NCI-H1048 (cell line): ENCODE results near the gene TMEM250.

Experiments
- DNase-seq: peaks from one replicate; lab custom pipeline; 2025; lab: John Stamatoyannopoulos, UW

TMEM250 gene

GRCh38 chr9:136132512-136133050, 13.9 kb upstream of the TMEM250 start:
- DNase-seq, result no peak

GRCh38 chr9:136131629-136132511, 13.2 kb upstream of the TMEM250 start:
- no peak for DNase-seq

- DNase-seq, result no peak
Observed at GRCh38 chr9:136129176-136129575, 10.5 kb upstream of the TMEM250 start.

- no peak for DNase-seq
Observed at GRCh38 chr9:136128436-136128835, 9.8 kb upstream of the TMEM250 start.

- DNase-seq, result no peak
Observed at GRCh38 chr9:136127313-136127712, 8.6 kb upstream of the TMEM250 start.

- no peak for DNase-seq
Observed at GRCh38 chr9:136124976-136125692, 6.5 kb upstream of the TMEM250 start.

DNA sequence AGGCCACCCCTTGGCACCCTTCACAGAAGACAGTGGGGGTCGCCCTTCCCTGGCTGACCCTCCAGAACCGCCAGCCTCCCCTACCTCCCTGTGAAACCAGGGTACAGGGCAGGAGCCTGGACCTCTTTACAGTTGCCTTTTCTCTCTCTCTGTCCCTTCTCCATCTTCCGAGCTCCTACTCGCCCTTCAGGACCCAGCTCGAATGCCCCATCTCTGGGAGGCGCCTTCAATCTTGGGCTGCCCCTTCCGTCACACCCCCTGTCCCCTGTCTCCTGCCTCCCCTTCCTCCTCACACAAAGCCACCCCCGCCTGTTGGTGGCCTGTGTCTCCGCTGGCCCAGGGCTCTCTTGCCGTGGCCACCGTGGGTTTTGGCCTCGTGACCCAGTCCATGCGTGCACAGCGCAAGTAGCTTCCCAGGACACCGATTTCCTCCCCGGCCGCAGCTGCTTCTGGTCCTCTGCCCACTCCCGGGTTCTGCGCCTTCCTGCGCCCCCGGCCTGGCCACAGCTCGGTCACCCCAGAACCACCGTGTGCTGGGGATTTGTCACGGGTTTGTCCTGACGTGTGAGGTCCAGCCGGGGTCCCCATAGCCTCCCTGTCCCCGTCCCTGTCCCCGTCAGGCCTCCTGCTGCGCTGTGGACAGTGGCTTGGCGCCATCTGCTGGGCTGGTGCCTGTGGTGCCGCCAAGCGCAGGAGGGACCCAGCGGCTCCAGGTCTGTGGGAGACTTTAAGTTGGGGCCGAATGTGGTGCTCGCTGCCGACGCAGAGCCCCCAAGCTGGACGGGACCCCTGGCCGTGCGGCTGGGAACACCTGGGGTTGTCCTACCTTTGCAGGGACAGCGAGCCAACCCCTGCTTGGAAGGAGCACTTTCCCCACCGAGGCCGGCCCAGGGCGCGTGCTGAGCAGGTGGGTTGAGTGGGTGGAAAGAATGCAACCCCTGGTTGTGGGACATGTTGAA, 4.0 kb upstream of the TMEM250 start:
- DNase-seq, result no peak

DNA sequence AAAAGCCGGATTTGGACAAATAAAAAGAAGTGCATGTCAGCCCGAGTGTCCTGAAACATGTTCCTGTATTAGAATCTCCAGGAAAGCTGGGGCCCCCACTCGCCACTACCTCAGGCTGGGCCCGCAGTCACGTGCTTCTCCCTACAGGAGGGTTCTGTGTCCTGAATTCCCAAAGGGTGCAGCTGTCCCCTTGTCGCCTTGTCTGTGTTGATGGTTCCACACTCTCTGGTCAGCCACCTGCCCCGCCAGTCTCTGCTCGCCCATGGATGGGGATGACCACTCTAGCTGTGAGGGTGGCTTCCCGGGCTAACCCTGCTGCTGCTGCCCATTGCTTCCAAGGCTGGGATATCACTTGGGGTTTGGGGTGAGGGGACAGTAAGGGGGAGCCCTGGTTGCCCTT, 3.1 kb upstream of the TMEM250 start:
- no peak for DNase-seq

- no peak for DNase-seq
Observed at GRCh38 chr9:136120438-136120844, 1.8 kb upstream of the TMEM250 start.

GRCh38 chr9:136119883-136120393, 1.3 kb upstream of the TMEM250 start:
- DNase-seq, result no peak

DNA sequence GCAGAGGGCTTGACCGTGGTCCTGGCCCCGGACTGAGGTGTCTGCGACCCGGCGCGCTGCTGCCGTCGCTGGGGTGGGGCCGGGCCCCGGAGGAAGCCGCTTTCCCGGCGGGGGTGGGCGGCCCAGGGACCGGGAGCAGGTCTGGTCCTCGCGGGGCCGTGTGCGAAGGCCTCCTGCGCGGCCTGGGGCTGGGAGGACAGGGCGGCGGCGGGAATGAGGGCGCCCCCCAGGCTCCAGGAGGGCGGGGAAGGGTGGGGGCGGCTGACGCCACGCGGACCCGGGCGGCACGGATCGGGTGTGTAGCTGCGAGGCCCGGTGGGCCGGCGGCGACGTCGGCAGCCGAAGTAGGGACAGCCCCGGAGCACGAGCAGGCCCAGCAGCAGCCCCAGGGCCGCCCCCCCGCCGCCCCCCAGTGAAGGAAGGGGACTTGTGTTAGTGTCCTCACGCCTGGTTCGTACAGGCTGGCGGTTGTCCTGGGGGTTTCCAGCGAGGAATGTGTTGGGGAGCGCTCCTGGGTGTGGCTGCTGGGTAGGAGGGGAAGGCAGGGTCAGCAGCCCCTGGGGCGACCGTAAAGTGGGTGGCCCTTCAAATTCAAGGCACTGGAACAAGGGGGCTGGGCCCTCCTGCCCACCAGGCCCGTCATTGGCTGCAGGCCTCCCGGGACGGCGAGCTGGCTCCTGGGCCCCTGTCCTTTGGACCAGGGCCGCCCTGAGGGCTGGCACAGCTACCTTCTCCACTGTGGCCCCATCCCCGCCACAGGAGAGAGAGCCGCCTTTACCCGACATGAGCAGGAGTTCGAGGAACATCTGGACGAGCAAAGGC, 597 bp upstream of the TMEM250 start:
- no peak for DNase-seq

- DNase-seq, result no peak
Observed at GRCh38 chr9:136117916-136118319, 757 bp downstream of the TMEM250 start.

GRCh38 chr9:136117291-136117915, 1.3 kb downstream of the TMEM250 start:
- no peak for DNase-seq

DNA sequence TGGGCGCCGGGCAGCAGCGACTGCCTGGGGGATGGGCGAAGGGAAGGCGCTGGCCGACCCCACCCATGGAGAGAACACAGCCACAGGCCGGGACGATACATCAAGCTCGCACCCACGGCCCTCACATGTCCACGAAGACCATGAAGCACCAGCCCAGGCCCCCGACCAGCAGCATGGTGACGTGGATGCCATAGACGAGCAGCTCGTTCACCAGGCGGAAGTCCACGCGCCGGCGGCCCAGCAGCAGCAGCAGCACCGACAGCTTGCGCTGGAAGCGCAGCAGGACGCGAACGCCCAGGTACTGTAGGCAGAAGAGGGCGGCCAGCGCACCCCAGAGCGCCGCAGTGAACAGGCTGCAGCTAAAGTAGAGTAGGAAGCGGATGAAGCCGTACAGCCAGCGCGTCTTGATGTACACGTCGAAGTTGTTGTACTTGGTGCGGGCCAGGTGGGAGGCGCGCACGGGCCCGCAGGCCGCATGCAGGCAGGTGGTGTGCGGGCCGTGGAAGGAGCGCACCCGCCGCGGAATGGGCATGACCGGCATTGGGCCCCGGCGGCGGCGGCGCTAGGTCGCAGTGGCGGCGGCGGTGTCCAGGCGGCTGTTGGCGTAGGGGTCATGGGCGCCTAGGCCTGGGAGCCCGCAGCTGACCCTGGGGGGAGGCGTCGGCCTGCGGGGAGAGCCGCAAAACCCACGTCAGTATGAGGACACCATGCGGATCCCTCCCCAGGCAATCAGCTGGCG, 2.1 kb downstream of the TMEM250 start:
- no peak for DNase-seq

DNA sequence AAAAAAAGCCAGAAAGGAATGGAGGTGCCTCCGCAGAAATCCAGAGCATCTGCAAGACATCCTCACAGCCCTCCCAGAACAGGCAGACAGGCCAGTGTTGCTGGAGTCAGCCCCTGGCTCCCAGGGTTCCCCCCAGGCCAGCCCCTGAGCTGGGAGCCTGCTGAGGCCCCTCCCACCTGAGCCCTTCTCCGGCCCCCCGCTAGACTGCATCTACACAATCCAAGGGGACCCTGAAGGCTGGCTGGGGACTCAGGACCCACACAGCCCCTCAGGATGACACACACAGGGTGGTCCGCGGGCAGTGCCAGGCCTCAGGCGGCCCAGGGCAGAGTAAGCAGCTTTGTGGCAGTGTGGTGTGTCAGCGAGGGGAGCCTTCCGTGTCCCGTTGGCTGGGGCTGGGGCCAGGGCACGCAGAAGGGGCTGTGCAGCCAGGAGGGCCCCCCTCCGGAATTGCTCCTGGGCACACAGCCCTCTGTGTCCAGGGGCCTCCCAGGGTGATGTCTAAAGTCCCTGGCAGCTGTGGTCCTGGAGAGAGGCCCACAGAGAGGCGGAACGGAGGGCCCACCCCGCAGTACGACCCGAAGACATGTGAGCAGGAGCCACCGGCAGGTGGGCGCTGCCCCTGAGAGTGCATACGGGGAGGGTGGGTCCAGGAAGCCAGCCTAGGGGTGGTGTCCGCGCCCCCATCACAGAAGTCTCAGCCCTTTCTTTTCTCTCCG, 2.9 kb downstream of the TMEM250 start:
- DNase-seq, result no peak

DNA sequence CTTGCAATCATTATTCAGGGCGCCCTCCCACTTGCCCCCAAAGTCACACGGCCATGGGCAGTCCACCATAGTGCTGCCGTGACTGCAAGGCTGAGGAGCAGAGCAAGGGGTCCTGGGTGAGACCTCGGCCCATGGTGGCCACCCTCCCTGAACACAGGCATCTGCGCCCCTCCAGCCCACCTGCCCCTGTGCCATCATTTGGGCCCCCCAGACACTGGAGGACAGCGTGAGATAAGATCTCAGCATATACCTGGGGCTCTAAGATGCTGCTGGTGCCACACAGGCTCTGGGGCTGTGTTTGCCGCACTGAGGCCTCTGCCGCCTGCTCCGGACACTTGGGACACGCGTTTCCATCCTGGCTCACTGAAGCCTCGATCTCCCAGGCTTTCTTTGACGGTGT, 3.5 kb downstream of the TMEM250 start:
- DNase-seq, result no peak

DNA sequence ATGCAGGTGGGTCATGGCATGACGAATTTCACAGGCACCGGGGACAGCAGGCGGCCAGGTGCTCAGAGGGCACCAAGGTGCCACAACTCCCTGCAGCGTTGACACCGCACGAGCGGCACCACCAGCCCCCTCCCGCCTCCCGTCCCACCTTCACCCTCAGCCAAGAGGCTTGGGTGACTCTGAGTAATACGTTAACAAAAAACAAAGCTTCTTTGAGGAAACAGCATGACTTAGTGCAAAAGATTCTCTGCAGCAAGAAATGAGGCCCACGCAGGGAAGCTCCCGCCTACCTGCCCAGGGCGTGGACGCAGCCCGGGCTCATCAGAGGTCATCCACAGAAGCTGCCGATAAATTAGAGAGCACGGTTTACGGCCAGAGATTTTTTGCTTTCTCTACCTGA, 4.1 kb downstream of the TMEM250 start:
- DNase-seq, result no peak

GRCh38 chr9:136112541-136112940, 6.1 kb downstream of the TMEM250 start:
- no peak for DNase-seq

DNA sequence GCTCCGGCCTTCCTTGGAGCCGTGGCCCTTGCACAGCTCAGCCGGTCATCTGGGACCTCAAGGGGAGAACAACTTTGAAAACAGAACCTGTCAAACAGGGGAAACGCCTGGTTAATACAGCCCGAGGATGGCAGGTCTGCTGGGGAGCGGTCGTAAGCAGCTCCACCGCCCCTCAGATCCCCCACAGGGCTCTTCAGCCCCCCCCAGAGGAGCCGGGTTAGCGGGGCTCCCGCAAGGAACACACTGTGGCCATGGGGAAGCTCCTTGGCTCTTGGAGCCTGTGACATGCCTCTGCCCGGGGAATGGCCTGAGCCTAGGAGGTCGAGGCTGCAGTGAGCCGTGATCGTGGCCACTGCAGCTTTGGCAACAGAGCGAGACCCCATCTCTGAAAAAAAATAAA, 6.8 kb downstream of the TMEM250 start:
- DNase-seq, result no peak
